GM12801 (cell line): Measurements from ENCODE around the gene MATN1.

ENCODE experiments used
- TF ChIP-seq, protein P1 (sequence below): IDR thresholded peaks from one replicate; pipeline ENCODE4 v1.5.1; 2011; ENCODE audit warnings: control low read depth; ENCODE audit not compliant: insufficient read length; ENCODE audit errors: extremely low read depth

The MATN1 gene

GRCh38 chr1:30760596-30761324 lies 37.4 kb upstream of the MATN1 start:
- TF ChIP-seq, protein P1, sequence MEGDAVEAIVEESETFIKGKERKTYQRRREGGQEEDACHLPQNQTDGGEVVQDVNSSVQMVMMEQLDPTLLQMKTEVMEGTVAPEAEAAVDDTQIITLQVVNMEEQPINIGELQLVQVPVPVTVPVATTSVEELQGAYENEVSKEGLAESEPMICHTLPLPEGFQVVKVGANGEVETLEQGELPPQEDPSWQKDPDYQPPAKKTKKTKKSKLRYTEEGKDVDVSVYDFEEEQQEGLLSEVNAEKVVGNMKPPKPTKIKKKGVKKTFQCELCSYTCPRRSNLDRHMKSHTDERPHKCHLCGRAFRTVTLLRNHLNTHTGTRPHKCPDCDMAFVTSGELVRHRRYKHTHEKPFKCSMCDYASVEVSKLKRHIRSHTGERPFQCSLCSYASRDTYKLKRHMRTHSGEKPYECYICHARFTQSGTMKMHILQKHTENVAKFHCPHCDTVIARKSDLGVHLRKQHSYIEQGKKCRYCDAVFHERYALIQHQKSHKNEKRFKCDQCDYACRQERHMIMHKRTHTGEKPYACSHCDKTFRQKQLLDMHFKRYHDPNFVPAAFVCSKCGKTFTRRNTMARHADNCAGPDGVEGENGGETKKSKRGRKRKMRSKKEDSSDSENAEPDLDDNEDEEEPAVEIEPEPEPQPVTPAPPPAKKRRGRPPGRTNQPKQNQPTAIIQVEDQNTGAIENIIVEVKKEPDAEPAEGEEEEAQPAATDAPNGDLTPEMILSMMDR, result no peak

DNA sequence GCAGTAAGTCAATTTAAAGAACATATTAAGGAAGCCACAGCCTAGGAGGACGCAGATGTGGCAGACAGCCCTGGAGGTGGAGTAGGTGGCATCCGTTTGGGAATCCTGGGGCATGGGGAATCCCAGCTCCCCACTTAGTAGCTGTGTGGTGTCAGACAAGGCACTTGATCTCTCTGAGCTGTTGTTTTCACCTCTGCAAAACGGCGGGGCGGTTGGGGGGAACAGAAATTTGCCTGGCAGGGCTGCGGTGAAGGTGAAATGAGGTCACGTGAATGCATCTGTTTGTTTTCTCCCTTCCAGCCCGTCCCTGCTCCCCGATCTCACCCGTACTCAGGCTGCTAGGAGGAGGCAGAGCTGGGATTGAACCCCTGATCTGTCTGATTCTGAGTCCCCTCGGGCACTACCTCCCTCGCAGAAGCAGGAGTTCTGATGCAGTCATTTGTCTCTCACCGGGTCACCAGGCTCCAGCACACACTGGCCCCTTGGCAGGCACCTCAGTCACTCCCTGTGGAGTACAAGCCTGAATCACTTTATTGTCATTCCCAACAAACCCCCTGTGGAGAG lies 36.4 kb upstream of the MATN1 start:
- TF ChIP-seq, protein P1, result no peak

DNA sequence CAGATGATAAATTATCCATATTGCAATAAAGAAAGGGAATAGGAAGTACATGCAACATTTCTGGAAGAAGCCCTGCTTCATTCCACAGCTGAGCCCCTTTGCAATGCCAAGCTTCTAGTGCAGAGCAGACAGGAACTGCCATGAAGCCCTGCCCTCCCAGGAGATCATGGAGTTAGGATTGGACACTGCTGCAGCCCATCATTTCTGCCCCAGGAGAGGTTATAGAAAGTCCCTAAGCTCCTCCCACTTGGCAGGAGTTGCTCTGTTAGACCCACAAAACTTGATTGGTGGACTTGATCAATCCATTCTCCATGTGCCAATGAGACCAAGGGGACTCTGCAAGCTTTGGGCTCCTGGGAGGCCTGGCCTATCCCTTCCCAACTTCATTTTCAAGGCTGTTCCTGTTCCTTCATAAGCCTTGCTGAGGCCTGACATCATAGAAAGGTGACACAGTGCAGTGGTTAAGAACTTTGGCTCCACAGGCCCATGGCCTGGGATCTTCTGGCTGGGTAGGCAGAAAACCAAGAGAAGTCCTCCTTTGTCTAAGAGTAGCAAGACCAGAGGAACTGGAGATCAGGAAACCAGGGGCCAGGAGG lies 35.5 kb upstream of the MATN1 start:
- TF ChIP-seq, protein P1, result no peak

DNA sequence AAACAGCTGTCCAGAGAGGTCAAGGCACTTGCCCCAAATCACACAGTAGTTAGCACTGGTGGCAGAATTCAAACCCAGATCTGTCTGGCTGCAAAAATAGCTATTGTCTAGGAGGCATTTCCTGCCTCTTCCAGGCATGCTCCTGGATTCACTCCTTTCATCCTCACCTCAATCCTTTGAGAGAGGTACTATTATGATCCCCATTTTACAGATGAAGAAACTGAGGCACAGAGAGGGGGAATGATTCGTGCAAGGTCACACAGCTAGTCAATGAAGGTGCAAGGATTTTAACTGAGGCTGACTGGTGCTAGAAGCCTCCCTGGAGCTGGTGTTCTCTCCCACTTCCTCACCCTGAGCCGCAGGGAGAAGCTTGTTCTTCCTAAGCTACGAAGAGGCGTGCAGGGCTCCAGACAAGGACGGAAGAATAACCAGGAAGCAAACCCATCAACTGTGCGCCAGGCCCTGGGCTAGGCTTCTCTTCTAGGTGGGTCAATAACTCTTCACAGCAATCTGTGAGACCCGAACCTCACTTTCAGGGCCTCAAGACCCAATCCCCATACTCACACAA lies 34.8 kb upstream of the MATN1 start:
- TF ChIP-seq, protein P1, result no peak

DNA sequence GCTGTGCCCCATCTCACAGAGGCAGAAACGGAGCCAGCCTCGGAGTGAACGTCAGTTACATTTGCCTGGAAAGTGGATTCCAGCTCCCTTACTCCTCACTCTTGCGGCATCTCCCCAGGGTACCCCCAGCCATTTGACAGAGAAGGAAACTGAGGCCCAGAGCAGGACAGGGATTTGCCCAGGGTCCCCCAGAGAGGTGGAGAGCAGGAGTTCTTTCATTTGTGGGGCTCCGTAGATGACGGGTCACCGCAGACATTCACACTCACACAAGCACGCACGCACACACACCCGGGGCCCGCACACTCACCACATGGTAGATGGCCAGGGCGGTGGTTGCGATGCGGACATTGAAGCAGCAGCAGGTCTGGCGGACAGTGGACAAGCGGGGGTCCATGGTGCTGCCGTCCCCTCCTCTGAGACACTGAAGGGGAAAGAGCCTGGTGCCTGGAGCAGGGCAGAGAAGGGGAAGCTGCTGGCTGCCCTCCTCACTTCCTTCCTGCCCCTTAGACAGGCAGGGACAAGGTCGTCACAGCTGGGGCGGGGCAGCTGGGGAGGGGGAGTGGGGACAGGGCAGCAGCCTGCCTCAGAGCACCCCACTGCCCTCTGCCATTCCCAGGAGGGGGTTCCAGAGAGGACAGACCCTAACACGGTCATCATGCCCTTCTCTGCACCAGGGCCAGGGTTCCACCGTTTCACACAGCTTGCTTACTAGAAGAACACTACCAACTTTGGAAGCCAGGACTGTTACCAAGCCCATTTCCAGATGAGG lies 34.2 kb upstream of the MATN1 start, which contains the start of gene LAPTM5:
LAPTM5 (minus strand) TSS at position 423 of the 769 bp plus-strand sequence; CDS start at position 394, 29 bp downstream.
- TF ChIP-seq, protein P1, result no peak

GRCh38 chr1:30756545-30757351 lies 33.4 kb upstream of the MATN1 start:
- TF ChIP-seq, protein P1, result no peak
